ENCODE data around the gene ZNF385B. TPM values are rescaled to one million over a fixed set of nuclear protein-coding genes. Genes with fewer than 3 reads are reported as not detected.
A peak's percentile ranks its signal among the peaks of the same experiment; 100 is the strongest.

ZNF385B gene
- total and polyA plus RNA-seq, 9 of the 15 experiments (the other 6 are each of a cell fraction or from before 2014, with no cell fraction given): 0.50 TPM; not detected in 8

DNA sequence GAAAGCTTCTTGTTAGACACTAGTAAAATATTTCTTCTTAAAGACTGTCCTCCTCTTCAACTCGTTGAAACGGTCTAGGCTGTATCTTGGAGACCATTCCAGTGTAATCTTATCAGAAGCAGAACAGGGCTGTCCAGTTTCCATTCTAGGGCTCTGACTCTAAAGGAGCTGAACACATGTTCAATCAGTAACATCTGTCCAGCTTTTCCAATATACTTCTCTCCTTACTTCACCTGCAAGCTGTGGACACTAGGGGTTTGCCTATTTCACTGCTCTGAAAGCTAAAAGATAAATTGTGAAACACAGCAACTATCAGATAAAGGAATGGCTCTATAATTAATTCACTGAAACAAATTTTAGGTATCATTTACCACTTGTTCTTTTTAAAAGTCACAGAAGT is 73.8 kb downstream of the ZNF385B start (continued):
- TF ChIP-seq DNMT1 (IDR thresholded peaks at IDR 0.05): no peak
- TF ChIP-seq HLTF (IDR thresholded peaks at IDR 0.05): no peak
- TF ChIP-seq, protein P1, sequence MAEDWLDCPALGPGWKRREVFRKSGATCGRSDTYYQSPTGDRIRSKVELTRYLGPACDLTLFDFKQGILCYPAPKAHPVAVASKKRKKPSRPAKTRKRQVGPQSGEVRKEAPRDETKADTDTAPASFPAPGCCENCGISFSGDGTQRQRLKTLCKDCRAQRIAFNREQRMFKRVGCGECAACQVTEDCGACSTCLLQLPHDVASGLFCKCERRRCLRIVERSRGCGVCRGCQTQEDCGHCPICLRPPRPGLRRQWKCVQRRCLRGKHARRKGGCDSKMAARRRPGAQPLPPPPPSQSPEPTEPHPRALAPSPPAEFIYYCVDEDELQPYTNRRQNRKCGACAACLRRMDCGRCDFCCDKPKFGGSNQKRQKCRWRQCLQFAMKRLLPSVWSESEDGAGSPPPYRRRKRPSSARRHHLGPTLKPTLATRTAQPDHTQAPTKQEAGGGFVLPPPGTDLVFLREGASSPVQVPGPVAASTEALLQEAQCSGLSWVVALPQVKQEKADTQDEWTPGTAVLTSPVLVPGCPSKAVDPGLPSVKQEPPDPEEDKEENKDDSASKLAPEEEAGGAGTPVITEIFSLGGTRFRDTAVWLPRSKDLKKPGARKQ (CRISPR knock-in tag; IDR thresholded peaks at IDR 0.05): no peak
- TF ChIP-seq, protein P2, sequence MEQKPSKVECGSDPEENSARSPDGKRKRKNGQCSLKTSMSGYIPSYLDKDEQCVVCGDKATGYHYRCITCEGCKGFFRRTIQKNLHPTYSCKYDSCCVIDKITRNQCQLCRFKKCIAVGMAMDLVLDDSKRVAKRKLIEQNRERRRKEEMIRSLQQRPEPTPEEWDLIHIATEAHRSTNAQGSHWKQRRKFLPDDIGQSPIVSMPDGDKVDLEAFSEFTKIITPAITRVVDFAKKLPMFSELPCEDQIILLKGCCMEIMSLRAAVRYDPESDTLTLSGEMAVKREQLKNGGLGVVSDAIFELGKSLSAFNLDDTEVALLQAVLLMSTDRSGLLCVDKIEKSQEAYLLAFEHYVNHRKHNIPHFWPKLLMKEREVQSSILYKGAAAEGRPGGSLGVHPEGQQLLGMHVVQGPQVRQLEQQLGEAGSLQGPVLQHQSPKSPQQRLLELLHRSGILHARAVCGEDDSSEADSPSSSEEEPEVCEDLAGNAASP (IDR thresholded peaks at IDR 0.05): no peak
- TF ChIP-seq STAG1 (CRISPR knock-in tag; IDR thresholded peaks at IDR 0.05; ENCODE audit: borderline replicate concordance): no peak
- TF ChIP-seq, protein P3, sequence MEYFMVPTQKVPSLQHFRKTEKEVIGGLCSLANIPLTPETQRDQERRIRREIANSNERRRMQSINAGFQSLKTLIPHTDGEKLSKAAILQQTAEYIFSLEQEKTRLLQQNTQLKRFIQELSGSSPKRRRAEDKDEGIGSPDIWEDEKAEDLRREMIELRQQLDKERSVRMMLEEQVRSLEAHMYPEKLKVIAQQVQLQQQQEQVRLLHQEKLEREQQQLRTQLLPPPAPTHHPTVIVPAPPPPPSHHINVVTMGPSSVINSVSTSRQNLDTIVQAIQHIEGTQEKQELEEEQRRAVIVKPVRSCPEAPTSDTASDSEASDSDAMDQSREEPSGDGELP (CRISPR knock-in tag; IDR thresholded peaks at IDR 0.05; ENCODE audit: borderline replicate concordance): no peak
- TF ChIP-seq, protein P4, sequence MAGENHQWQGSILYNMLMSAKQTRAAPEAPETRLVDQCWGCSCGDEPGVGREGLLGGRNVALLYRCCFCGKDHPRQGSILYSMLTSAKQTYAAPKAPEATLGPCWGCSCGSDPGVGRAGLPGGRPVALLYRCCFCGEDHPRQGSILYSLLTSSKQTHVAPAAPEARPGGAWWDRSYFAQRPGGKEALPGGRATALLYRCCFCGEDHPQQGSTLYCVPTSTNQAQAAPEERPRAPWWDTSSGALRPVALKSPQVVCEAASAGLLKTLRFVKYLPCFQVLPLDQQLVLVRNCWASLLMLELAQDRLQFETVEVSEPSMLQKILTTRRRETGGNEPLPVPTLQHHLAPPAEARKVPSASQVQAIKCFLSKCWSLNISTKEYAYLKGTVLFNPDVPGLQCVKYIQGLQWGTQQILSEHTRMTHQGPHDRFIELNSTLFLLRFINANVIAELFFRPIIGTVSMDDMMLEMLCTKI (IDR thresholded peaks at IDR 0.05; ENCODE audit: partially characterized antibody): no peak
- TF ChIP-seq DPF2 (IDR thresholded peaks at IDR 0.05): peak; percentile 87
- TF ChIP-seq, protein P5, sequence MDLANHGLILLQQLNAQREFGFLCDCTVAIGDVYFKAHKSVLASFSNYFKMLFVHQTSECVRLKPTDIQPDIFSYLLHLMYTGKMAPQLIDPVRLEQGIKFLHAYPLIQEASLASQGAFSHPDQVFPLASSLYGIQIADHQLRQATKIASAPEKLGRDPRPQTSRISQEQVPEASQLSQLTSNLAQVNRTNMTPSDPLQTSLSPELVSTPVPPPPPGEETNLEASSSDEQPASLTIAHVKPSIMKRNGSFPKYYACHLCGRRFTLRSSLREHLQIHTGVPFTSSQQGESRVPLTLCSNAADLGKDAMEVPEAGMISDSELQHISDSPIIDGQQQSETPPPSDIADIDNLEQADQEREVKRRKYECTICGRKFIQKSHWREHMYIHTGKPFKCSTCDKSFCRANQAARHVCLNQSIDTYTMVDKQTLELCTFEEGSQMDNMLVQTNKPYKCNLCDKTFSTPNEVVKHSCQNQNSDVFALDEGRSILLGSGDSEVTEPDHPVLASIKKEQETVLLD (IDR thresholded peaks at IDR 0.05): no peak
- TF ChIP-seq HMGN3 (IDR thresholded peaks at IDR 0.05; ENCODE audit: borderline replicate concordance, extremely low read depth, insufficient read length, low read depth, low read length): no peak
- peak; percentile 70 for TF ChIP-seq CCNT2 (IDR thresholded peaks at IDR 0.05; ENCODE audit: borderline replicate concordance, extremely low read depth, insufficient read length, low read depth, low read length)
- no peak for TF ChIP-seq EWSR1 (IDR thresholded peaks at IDR 0.05; ENCODE audit: borderline replicate concordance, low read depth, partially characterized antibody)
- no peak for TF ChIP-seq NCOA6 (IDR thresholded peaks at IDR 0.05)
- no peak for TF ChIP-seq KLF6 (CRISPR knock-in tag; IDR thresholded peaks at IDR 0.05; ENCODE audit: borderline replicate concordance)
- no peak for TF ChIP-seq RFX5 (IDR thresholded peaks at IDR 0.05; ENCODE audit: low read depth, low read length)
- TF ChIP-seq MECOM (CRISPR knock-in tag; IDR thresholded peaks at IDR 0.05): 0 out of 2 replicates have a peak, but pooled peaks have one; percentile 37
- no peak for TF ChIP-seq SETDB1 (IDR thresholded peaks at IDR 0.05; ENCODE audit: low read length)
- TF ChIP-seq, protein P6, sequence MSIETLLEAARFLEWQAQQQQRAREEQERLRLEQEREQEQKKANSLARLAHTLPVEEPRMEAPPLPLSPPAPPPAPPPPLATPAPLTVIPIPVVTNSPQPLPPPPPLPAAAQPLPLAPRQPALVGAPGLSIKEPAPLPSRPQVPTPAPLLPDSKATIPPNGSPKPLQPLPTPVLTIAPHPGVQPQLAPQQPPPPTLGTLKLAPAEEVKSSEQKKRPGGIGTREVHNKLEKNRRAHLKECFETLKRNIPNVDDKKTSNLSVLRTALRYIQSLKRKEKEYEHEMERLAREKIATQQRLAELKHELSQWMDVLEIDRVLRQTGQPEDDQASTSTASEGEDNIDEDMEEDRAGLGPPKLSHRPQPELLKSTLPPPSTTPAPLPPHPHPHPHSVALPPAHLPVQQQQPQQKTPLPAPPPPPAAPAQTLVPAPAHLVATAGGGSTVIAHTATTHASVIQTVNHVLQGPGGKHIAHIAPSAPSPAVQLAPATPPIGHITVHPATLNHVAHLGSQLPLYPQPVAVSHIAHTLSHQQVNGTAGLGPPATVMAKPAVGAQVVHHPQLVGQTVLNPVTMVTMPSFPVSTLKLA (conservative IDR thresholded peaks at IDR 0.05): peak in 1 of 2 experiments; percentile 35; a peak in 1 of 4 replicates
- no peak for TF ChIP-seq CBX2 (IDR thresholded peaks at IDR 0.05; ENCODE audit: insufficient read depth, low read length, poor library complexity, severe bottlenecking)
- TF ChIP-seq ZNF184 (CRISPR knock-in tag; IDR thresholded peaks at IDR 0.05): no peak
- TF ChIP-seq CREM (IDR thresholded peaks at IDR 0.05; ENCODE audit: low read depth): peak; percentile 21; the same call in 1 of the 2 replicates
